Right lobe of liver (tissue), 6 donors: ENCODE data around the gene OR11G2. TPM values are rescaled to one million over a fixed set of nuclear protein-coding genes. Genes with fewer than 3 reads are reported as not detected.
"Not testable (repeated sequence)": the region's sequence is repeated elsewhere in the genome, so short reads cannot be mapped to it uniquely, and the experiment has no call there.

ENCODE experiments used
- ATAC-seq, 4 donors: fragments of 200-7000 bp; cut with Tn5 transposase; one replicate each; pipeline ENCODE4 v1.9.1; 2020; ENCODE audit warnings: mild to moderate bottlenecking in 4 of 4, moderate library complexity in 4 of 4
- DNase-seq, 3 donors: peaks; one replicate each; pipeline ENCODE4 v3.0.0-alpha.2; 2020
- H3K27ac ChIP-seq, 3 donors: fragments of 200-600 bp; one replicate each; pipeline ENCODE4 v1.8.0; 2022
- H3K27me3 ChIP-seq, 2 donors: fragments of 200-600 bp; one replicate each; pipeline ENCODE4 v1.8.0; 2022
- H3K36me3 ChIP-seq, 4 donors: fragments of 200-600 bp; sonication (generic) in 1 of 4; one replicate each; pipeline versions ENCODE4 v1.5.1 to v1.8.0; 2017 to 2022; ENCODE audit warnings: control low read depth in 1 of 4
- H3K4me1 ChIP-seq, 4 donors: fragments of 200-600 bp; sonication (generic) in 1 of 4; one replicate each; pipeline versions ENCODE4 v1.5.1 to v1.8.0; 2017 to 2022; ENCODE audit warnings: control low read depth in 1 of 4
- H3K4me3 ChIP-seq, 3 donors: fragments of 200-600 bp; one replicate each; pipeline ENCODE4 v1.8.0; 2022
- H3K9me3 ChIP-seq, 4 donors: fragments of 200-600 bp; sonication (generic) in 1 of 4; one replicate each; pipeline versions ENCODE4 v1.5.1 to v1.8.0; 2017 to 2022; ENCODE audit warnings: control low read depth in 1 of 4
- POLR2A ChIP-seq: fragments of 450-650 bp; IDR thresholded peaks from one replicate; pipeline ENCODE4 v1.6.1; 2017; ENCODE audit warnings: antibody characterized with exemption, mild to moderate bottlenecking
- WGBS: methylation state at CpG from one replicate; pipeline ENCODE4 v1.1.6; 2018; ENCODE audit warnings: low coverage, low lambda C conversion rate; ENCODE audit not compliant: insufficient coverage; ENCODE audit errors: missing lambda C conversion rate; 5-methylcytosine and 5-hydroxymethylcytosine counted together
- intact Hi-C, 2 donors: fragments of 100-400 bp; cut with DNase I; formaldehyde crosslinking; loops; one replicate each; pipeline versions ENCODE4 v1.11.2 to v1.14.1; 2022
- total RNA-seq, 6 experiments: library from RNA; depleted of rRNA in 2 of 6; stranded (reverse); fragments of >200 nt in 2 of 6; fragmentation: NEBNext Ultra II Directional in 3 of 6; extraction: Animal tissue kit (Norgen Biotek cat#: 25700) in 3 of 6; gene quantifications; one replicate each; pipeline versions ENCODE4 v1.1.0 to v1.2.4, GENCODE V29; 2016 to 2023
- TF ChIP-seq, protein P1 (sequence below), 4 donors: fragments of 200-600 bp in 3 of 4; fragments of 450-650 bp in 1 of 4; IDR thresholded peaks; one replicate each; pipeline versions ENCODE4 v1.5.1 to v1.8.0; 2016 to 2022; ENCODE audit warnings: antibody characterized with exemption in 4 of 4, mild to moderate bottlenecking in 2 of 4
- donor health status: DM: no; HTN: yes; CAD: no.
- donor health status: DM: no; HTN: no; CAD: no.
- donor health status: DM: no; HTN: no; CAD: no.
- donor health status: DM: no; HTN: yes; CAD: no.
- donor health status: DM: no; HTN: yes; CAD: no.

OR11G2 gene
- total RNA-seq, 6 experiments from 2014 or later = not detected

DNA sequence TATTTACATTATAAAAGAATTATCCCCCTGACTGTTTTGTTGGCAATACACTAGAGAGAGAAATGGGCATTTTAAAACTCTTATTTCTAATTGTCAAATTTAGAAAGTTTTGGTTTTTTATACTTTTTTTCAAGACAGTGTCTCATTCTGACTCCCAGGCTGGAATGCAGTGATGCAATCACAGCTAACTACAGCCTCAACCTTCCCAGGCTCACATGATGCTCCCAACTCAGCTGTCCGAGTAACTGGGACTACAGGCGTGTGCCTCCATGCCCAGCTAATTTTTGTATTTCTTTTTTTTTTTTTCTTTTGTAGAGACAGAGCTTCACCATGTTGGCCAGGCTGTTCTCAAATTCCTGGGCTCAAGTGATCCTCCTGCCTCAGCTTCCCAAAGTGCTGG lies 24.5 kb downstream of the OR11G2 start:
- Histone ChIP-seq H3K36me3 (no peaks in the 10 kb centered on the region), H3K4me3 (no peak overlapping the region), H3K27me3 (no peaks in the 10 kb centered on the region), H3K4me1 (no peaks in the 10 kb centered on the region), H3K9me3 (no peaks in the 10 kb centered on the region), H3K27ac (no peak overlapping the region)
- TF ChIP-seq, protein P1, sequence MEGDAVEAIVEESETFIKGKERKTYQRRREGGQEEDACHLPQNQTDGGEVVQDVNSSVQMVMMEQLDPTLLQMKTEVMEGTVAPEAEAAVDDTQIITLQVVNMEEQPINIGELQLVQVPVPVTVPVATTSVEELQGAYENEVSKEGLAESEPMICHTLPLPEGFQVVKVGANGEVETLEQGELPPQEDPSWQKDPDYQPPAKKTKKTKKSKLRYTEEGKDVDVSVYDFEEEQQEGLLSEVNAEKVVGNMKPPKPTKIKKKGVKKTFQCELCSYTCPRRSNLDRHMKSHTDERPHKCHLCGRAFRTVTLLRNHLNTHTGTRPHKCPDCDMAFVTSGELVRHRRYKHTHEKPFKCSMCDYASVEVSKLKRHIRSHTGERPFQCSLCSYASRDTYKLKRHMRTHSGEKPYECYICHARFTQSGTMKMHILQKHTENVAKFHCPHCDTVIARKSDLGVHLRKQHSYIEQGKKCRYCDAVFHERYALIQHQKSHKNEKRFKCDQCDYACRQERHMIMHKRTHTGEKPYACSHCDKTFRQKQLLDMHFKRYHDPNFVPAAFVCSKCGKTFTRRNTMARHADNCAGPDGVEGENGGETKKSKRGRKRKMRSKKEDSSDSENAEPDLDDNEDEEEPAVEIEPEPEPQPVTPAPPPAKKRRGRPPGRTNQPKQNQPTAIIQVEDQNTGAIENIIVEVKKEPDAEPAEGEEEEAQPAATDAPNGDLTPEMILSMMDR (IDR thresholded peaks at IDR 0.05) = no peak
- TF ChIP-seq POLR2A = no peak
- intact Hi-C loops = no loop called here
- 15% methylated on average over 2 of the region's 2 CpGs for WGBS
- DNase-seq = no peak
- ATAC-seq = no peak

DNA sequence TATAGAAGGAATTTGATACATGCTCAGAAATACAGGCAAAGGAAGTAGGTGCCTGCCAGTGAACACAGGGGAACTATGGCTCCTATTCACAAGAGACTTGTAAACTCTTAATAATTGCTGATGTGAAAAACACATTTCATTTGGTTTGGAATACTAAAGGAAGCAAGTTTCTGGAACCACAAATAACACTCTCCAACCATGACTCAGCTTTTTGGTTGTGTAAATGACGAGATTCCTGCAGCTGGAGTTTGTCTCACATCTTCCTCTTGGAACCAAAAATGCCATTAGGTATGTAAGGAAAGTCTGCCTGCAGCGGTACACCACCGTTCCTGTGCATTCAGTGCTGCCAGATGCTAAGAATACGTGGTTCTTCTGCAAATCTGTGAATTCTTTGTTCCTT lies 28.3 kb downstream of the OR11G2 start:
- ATAC-seq (no peak), DNase-seq (no peak)
- no peaks in the 10 kb centered on the region for H3K4me1 ChIP-seq
- no peak overlapping the region for H3K27ac ChIP-seq
- WGBS = 30% methylated on average over 4 of the region's 4 CpGs
- no peaks in the 10 kb centered on the region for H3K27me3 ChIP-seq
- H3K4me3 ChIP-seq = no peak overlapping the region
- no peaks in the 10 kb centered on the region for H3K36me3 ChIP-seq
- intact Hi-C loops = no loop called here
- H3K9me3 ChIP-seq = no peaks in the 10 kb centered on the region
- TF ChIP-seq, protein P1 (IDR thresholded peaks at IDR 0.05) = no peak
- no peak for TF ChIP-seq POLR2A

DNA sequence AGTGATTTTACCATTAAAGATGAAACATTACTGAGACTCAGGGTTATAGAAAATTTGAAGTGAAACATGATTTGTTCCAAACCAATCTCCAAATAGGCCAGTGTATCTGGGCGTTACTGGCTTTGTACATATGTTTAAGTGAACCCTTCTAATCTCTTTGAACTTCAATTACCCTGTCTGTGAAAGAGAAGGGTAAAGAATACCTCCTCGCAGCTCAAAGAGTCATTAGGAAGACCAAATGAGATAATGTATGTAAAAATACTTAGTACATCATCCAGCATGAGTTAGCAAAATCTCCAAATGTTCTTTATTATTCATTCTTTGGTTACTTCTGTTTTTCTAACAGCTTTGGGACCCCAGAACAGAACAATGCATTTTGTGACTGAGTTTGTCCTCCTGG lies 32.7 kb downstream of the OR11G2 start, which contains the start of gene OR11H6:
TSS of gene OR11H6 (plus strand) at position 301 of the 400 bp plus-strand sequence. CDS start at position 301, 0 bp downstream.
- no peaks in the 10 kb centered on the region for H3K27me3 ChIP-seq
- H3K27ac ChIP-seq = no peak within 1 kb of the TSS
- no peak for TF ChIP-seq POLR2A
- TF ChIP-seq, protein P1 (IDR thresholded peaks at IDR 0.05) = no peak
- no peaks in the 10 kb centered on the region for H3K4me1 ChIP-seq
- intact Hi-C loops = no loop called here
- H3K4me3 ChIP-seq = no peak within 1 kb of the TSS
- DNase-seq (no peak), ATAC-seq (no peak)
- no peaks in the 10 kb centered on the region for H3K36me3 ChIP-seq
- H3K9me3 ChIP-seq = no peaks in the 10 kb centered on the region
- WGBS = 12% methylated on average over 2 of the region's 2 CpGs

DNA sequence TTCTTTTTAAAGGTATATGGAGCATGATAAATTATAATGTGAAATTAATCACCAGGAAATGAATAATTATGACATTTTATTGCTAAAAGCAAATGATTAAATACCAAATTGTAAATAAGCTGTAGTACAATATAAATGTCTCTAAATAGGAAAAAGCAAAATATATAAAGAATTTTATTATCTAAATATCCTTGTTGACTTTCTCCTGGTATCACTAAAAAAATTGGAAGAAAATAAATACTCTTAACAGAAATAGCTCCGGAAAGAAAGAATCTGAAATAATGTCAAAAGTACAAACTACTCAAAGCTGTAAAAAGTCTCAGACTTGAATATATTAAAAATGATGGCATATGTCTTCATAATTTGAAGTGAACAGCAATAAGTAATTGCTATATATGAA lies 38.0 kb downstream of the OR11G2 start, which contains the start of gene OR11H7:
TSS of gene OR11H7 (plus strand) at position 301 of the 400 bp plus-strand sequence.
- H3K4me3 ChIP-seq = no peak within 1 kb of the TSS
- DNase-seq (no peak), ATAC-seq (no peak)
- H3K27ac ChIP-seq = no peak within 1 kb of the TSS
- no peaks in the 10 kb centered on the region for H3K36me3 ChIP-seq
- no peaks in the 10 kb centered on the region for H3K4me1 ChIP-seq
- H3K27me3 ChIP-seq = no peaks in the 10 kb centered on the region
- intact Hi-C loops = no loop called here
- TF ChIP-seq, protein P1 (IDR thresholded peaks at IDR 0.05) = no peak
- no peak for TF ChIP-seq POLR2A
- 14% methylated on average over 1 of the region's 1 CpG for WGBS
- no peaks in the 10 kb centered on the region for H3K9me3 ChIP-seq

DNA sequence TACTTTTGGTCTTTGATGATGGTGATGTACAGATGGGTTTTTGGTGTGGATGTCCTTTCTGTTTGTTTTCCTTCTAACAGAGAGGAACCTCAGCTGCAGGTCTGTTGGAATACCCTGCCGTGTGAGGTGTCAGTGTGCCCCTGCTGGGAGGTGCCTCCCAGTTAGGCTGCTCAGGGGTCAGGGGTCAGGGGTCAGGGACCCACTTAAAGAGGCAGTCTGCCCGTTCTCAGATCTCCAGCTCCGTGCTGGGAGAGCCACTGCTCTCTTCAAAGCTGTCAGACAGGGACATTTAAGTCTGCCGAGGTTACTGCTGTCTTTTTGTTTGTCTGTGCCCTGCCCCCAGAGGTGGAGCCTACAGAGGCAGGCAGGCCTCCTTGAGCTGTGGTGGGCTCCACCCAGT lies 44.7 kb downstream of the OR11G2 start:
- H3K4me1 ChIP-seq, ATAC-seq, H3K4me3 ChIP-seq, H3K27me3 ChIP-seq, H3K9me3 ChIP-seq, DNase-seq, H3K27ac ChIP-seq, H3K36me3 ChIP-seq, intact Hi-C loops: not testable (repeated sequence)
- WGBS = 63% methylated on average over 2 of the region's 4 CpGs
